ENCODE results near the gene SH2B3. TPM values are rescaled to one million over a fixed set of nuclear protein-coding genes. Genes with fewer than 3 reads are reported as not detected.

SH2B3 gene
- total and polyA plus RNA-seq, 2 experiments from 2014 or later, result 9.4 to 42.8 TPM

DNA sequence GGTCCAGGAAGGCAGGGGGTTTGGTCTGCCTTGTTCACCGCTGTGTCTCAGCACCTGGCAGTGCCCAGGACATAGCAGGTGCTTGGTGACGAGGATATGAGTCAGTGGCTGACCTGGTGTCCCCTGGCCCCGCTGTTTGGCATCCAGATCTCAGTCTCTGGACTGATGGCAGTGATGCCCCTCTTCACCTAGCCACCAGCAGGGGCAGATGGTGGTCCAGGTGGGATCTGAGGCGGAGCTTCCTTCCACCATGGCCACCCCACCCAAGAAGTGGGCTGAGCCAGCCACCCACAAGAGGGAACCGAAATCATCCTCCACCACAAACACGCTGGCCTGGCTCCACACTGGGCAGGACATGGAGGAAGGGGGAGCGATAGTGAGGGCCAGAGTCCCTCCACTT, 16.1 kb upstream of the SH2B3 start:
- in situ Hi-C loops (cut with MboI), result no loop called here
- no peaks in the 10 kb centered on the region for H3K9me2 ChIP-seq (ENCODE audit: insufficient read depth)
- H3K9ac ChIP-seq, result no peak overlapping the region
- no peaks in the 10 kb centered on the region for H4K20me1 ChIP-seq (ENCODE audit: insufficient read depth)
- TF ChIP-seq EZH2 (IDR thresholded peaks at IDR 0.05; ENCODE audit: insufficient read depth, poor library complexity, severe bottlenecking) (no peak), EZH2phosphoT487 (IDR thresholded peaks at IDR 0.05; ENCODE audit: insufficient read depth, low read depth) (no peak)
- DNase-seq, result no peak
- H3K27me3 ChIP-seq (replicated peaks; ENCODE audit: insufficient read depth), result no peaks in the 10 kb centered on the region
- no peak overlapping the region for H3K4me3 ChIP-seq
- H3F3A ChIP-seq (ENCODE audit: insufficient read depth), result no peaks in the 10 kb centered on the region
- H3K9me3 ChIP-seq (ENCODE audit: low read depth), result no peaks in the 10 kb centered on the region
- H3K36me3 ChIP-seq (ENCODE audit: low read depth), result no peaks in the 10 kb centered on the region
- H3K79me2 ChIP-seq (ENCODE audit: insufficient read depth), result no peaks in the 10 kb centered on the region
- no peak overlapping the region for H3K27ac ChIP-seq
- no peaks in the 10 kb centered on the region for H3K4me1 ChIP-seq (ENCODE audit: insufficient read depth)
- WGBS, 2 experiments (ENCODE audit: low coverage in 1 of 2, low lambda C conversion rate in 2 of 2, missing lambda C conversion rate in 2 of 2), result 67 to 69% methylated on average over 7 of the region's 7 CpGs
- H2AFZ ChIP-seq, result no peak overlapping the region
- H3K4me2 ChIP-seq (ENCODE audit: unreplicated experiment), result no peak overlapping the region

- Histone ChIP-seq H4K20me1 (ENCODE audit: insufficient read depth) (no peaks in the 10 kb centered on the region), H3F3A (ENCODE audit: insufficient read depth) (0 out of 2 replicates have a peak, but pooled peaks cover 2% of the 10 kb centered on the region), H3K4me3 (no peak overlapping the region), H3K4me1 (ENCODE audit: insufficient read depth) (no peaks in the 10 kb centered on the region), H3K27ac (no peak overlapping the region), H2AFZ (no peak overlapping the region), H3K79me2 (ENCODE audit: insufficient read depth) (no peaks in the 10 kb centered on the region), H3K9me2 (ENCODE audit: insufficient read depth) (no peaks in the 10 kb centered on the region), H3K4me2 (ENCODE audit: unreplicated experiment) (no peak overlapping the region), H3K9me3 (ENCODE audit: low read depth) (no peaks in the 10 kb centered on the region), H3K9ac (no peak overlapping the region), H3K36me3 (ENCODE audit: low read depth) (no peaks in the 10 kb centered on the region), H3K27me3 (replicated peaks; ENCODE audit: insufficient read depth) (no peaks in the 10 kb centered on the region)
- WGBS, 2 experiments (ENCODE audit: low coverage in 1 of 2, low lambda C conversion rate in 2 of 2, missing lambda C conversion rate in 2 of 2), result 80 to 85% methylated on average over 9 of the region's 9 CpGs
- no peak for TF ChIP-seq EZH2phosphoT487 (IDR thresholded peaks at IDR 0.05; ENCODE audit: insufficient read depth, low read depth)
- no peak for TF ChIP-seq EZH2 (IDR thresholded peaks at IDR 0.05; ENCODE audit: insufficient read depth, poor library complexity, severe bottlenecking)
- in situ Hi-C loops (cut with MboI), result no loop called here
- DNase-seq, result no peak
Measured at GRCh38 chr12:111390910-111391309, 14.8 kb upstream of the SH2B3 start.

DNA sequence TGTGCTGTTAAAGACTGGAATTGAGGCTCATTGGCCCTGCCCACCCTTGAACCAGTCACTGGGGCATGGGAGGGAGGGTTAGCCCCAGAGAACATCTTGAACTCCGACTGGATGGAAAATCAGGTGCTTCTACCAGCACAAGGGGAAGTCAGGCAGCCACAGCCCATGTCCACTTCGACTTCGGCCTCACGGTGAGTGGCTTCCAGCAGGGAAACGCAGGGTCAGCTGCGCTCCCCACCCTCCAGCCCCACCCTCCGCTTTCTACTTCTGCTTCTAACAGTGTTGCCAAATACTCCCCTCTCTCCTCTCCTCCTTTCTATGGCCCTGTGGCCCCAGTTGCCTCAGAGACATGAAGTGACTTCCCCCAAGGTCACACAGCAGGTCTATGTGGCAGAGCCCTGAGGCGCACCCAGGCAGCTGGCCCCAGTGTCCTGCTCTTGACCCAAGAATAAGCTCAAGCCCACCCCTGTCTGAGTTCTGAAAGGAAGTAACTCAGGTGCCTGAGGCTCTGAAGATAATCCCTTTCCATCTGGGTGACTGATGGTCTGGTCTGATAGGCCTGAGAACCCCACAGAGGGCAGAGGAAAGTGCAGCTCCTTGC, 11.9 kb upstream of the SH2B3 start:
- TF ChIP-seq EZH2 (IDR thresholded peaks at IDR 0.05; ENCODE audit: insufficient read depth, poor library complexity, severe bottlenecking) (no peak), EZH2phosphoT487 (IDR thresholded peaks at IDR 0.05; ENCODE audit: insufficient read depth, low read depth) (no peak)
- no peaks in the 10 kb centered on the region for H3K9me2 ChIP-seq (ENCODE audit: insufficient read depth)
- H3K79me2 ChIP-seq (ENCODE audit: insufficient read depth), result no peaks in the 10 kb centered on the region
- in situ Hi-C loops (cut with MboI), result no loop called here
- H3K36me3 ChIP-seq (ENCODE audit: low read depth), result no peaks in the 10 kb centered on the region
- no peaks in the 10 kb centered on the region for H3K27me3 ChIP-seq (replicated peaks; ENCODE audit: insufficient read depth)
- H3K4me3 ChIP-seq, result no peak overlapping the region
- no peak overlapping the region for H3K9ac ChIP-seq
- no peaks in the 10 kb centered on the region for H3K9me3 ChIP-seq (ENCODE audit: low read depth)
- no peak overlapping the region for H3K27ac ChIP-seq
- H3F3A ChIP-seq (ENCODE audit: insufficient read depth), result peaks cover 26% of the 10 kb centered on the region
- H3K4me1 ChIP-seq (ENCODE audit: insufficient read depth), result peaks cover 12% of the 10 kb centered on the region; the same call in 1 of the 2 replicates
- no peak overlapping the region for H2AFZ ChIP-seq
- no peak for DNase-seq
- H4K20me1 ChIP-seq (ENCODE audit: insufficient read depth), result no peaks in the 10 kb centered on the region
- 88 to 89% methylated on average over 8 of the region's 8 CpGs for WGBS, 2 experiments (ENCODE audit: low coverage in 1 of 2, low lambda C conversion rate in 2 of 2, missing lambda C conversion rate in 2 of 2)
- no peak overlapping the region for H3K4me2 ChIP-seq (ENCODE audit: unreplicated experiment)

- DNase-seq, result no peak
- in situ Hi-C loops (cut with MboI), result no loop called here
- TF ChIP-seq EZH2phosphoT487 (IDR thresholded peaks at IDR 0.05; ENCODE audit: insufficient read depth, low read depth), result no peak
- no peak for TF ChIP-seq EZH2 (IDR thresholded peaks at IDR 0.05; ENCODE audit: insufficient read depth, poor library complexity, severe bottlenecking)
- WGBS, 2 experiments (ENCODE audit: low coverage in 1 of 2, low lambda C conversion rate in 2 of 2, missing lambda C conversion rate in 2 of 2), result 88 to 90% methylated on average over 8 of the region's 8 CpGs
- H3K9ac ChIP-seq, result no peak overlapping the region
- no peak overlapping the region for H3K4me3 ChIP-seq
- no peaks in the 10 kb centered on the region for H3K79me2 ChIP-seq (ENCODE audit: insufficient read depth)
- no peak overlapping the region for H2AFZ ChIP-seq
- H3K36me3 ChIP-seq (ENCODE audit: low read depth), result no peaks in the 10 kb centered on the region
- no peaks in the 10 kb centered on the region for H3K27me3 ChIP-seq (replicated peaks; ENCODE audit: insufficient read depth)
- no peaks in the 10 kb centered on the region for H3K9me2 ChIP-seq (ENCODE audit: insufficient read depth)
- H3K27ac ChIP-seq, result no peak overlapping the region
- no peaks in the 10 kb centered on the region for H4K20me1 ChIP-seq (ENCODE audit: insufficient read depth)
- H3F3A ChIP-seq (ENCODE audit: insufficient read depth), result peaks cover 30% of the 10 kb centered on the region
- no peaks in the 10 kb centered on the region for H3K9me3 ChIP-seq (ENCODE audit: low read depth)
- peaks cover 12% of the 10 kb centered on the region for H3K4me1 ChIP-seq (ENCODE audit: insufficient read depth)
- no peak overlapping the region for H3K4me2 ChIP-seq (ENCODE audit: unreplicated experiment)
Measured at GRCh38 chr12:111394480-111394879, 11.2 kb upstream of the SH2B3 start.

Data from GM23248 (cell line).